Stromal cell of bone marrow (primary cell): ENCODE measurements around the gene CDCA7L.

Experiments
- DNase-seq: peaks from one replicate; pipeline ENCODE4 v3.0.0-alpha.2; 2012; ENCODE audit warnings: low read depth

CDCA7L gene, protein sequence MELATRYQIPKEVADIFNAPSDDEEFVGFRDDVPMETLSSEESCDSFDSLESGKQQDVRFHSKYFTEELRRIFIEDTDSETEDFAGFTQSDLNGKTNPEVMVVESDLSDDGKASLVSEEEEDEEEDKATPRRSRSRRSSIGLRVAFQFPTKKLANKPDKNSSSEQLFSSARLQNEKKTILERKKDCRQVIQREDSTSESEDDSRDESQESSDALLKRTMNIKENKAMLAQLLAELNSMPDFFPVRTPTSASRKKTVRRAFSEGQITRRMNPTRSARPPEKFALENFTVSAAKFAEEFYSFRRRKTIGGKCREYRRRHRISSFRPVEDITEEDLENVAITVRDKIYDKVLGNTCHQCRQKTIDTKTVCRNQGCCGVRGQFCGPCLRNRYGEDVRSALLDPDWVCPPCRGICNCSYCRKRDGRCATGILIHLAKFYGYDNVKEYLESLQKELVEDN

DNA sequence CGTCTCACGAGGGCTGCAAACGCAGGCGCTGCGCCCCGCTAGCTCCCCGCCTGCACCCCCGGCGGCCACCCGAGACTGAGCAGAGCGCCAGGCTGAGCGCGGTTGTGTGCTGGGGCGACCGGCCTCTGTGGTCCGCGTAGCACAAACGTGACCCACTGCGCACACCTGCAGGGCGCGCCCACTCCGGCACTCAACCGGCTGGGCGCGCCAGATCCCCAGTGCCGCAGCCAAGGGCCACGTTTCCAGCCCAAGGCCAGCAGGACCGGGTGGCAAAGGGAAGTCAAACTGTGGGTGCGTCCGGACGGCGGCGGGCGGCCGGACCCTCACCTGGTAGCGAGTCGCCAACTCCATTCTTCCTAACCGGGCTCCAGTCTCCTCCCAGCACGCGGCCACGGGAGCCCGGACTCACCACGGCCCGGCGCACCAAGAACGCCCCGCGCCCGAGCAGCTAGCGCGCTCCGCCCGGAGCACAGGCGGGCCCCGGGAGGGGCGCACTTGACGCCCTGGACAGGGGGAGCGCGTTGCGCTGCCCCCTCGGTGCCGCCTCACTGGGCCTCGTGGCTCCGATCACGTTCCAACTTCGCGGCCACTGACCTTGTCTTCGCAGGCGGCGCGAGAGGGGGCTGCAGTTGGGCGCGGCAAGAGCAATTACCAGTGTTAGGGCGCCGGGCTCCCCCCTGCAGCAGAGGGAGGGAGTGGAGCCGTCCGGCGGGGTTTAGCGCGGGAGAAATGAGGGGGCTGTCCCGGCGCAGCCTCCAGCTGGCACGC lies at the start of gene CDCA7L:
Gene CDCA7L (minus strand): TSS at position 446 of the 768 bp plus-strand sequence. CDS start 95 bp downstream, at position 351.
- peak; percentile 43 for DNase-seq

DNA sequence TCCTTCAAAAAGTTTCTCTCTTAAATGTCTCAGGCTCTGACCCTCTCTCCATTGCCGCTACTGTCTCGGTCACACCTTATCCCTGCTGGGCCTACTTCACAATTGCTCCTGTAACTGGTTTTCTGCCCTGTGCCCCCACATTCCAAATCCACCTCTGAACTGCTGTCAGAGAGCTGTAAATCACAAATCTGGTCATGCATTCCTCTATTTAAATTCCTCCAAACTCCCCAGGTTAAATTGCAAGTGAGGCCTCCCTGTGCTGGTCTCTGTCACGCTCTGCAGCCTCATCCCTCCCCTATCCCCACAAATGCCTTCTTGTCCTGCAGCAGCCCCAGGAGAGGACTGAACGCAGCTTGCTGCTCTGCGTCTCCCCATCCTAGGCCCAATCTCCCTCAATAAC lies 40.4 kb upstream of the CDCA7L start:
- no peak for DNase-seq

DNA sequence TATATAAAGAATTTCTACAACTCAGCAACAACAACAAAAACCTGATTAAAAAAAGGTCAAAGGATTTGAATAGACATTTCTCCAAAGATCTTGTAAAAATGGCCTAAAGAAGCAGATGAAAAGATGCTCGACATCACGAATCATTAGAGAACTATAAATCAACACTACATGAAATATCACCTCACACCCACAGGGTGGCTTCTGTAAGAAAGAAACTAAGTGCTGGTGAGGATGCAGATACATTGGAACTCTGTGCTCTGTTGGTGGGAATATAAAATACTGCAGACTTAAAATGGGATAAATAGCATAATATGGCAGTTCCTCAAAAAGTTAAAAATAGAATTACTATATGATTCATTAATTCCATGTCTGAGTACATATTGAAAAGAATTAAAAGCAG lies 38.3 kb upstream of the CDCA7L start:
- DNase-seq: no peak

DNA sequence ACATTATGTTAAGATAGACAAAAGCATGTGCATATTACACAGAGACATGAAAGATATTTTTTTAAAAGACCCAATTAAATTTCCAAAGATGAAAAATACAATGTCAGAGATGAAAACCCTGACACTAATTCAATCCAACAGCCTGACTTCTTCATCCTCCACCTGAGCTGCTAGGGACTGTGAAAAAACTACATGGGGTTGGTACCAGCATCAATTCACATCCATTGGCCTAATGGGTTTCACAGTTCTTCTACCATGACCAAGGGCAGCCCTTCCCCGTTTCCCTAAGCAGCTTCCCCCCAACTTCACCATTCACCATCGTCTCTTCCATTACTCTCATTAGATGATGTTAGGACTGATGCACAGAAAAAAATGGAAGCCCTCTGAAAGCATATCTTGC lies 37.4 kb upstream of the CDCA7L start:
- DNase-seq: no peak

DNA sequence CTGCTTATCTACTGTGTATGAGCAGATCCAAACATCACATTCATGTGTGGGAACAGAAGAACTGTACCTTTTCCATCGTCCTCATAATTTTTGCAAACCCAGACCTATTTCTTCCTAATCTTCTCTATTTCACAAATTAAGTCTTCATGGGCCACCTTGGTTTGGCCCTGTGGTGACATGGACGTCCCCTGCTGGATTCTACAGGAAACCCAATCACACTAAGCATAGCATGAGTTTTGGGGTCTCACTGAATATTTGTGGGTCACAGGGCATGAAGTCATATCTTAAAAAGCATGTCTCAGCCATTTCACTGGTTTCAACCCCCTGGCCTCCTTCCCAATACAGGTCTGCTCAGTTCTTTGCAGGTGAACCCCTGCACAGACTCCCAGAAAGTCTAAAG lies 35.8 kb upstream of the CDCA7L start:
- DNase-seq: no peak

DNA sequence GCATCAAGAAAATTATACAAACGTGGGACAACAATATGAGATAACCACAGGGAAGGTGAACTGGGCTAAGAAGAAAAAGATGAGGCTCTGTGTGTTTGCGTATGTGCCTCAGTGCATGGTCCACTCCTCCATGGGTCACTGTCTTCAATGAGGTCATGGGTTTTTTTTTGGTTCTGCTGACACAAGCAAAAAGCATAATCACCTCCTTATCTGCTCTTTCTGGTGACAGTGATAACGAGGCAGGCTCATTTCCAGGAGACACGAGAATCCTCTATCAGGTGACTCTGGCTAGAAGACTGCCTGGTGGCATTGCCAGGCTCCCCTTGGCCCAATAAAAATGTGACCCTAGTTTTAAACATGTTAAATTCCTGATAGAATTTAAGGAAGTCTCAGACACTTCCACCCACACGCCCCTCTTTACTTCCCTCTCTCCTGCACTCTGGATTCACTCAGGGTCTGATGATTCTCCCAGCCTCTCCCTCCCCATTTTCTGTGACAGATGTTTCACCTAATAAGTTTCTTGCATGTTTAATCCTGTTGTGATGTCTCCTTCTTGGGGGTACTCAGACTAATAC lies 35.3 kb upstream of the CDCA7L start:
- DNase-seq: no peak

DNA sequence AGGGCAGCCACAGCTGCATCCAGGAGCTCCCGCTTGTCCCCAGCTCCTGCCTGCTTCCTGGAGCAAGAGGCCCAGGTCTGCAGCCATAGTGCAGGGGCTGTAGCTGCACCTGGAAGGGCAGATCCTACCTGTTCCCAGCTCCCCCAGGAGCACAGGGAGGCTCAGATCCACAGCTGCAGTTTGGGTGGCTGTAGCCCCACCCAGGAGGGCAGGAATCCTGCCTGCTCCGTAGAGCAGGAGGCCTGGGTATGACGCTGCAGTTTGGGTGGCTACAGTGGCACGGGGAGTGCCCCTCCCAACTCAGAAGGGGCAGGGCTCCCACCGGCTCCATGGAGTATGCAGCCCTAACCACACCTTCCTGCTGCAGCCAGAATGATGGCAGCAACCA lies 26.7 kb upstream of the CDCA7L start:
- DNase-seq: no peak

DNA sequence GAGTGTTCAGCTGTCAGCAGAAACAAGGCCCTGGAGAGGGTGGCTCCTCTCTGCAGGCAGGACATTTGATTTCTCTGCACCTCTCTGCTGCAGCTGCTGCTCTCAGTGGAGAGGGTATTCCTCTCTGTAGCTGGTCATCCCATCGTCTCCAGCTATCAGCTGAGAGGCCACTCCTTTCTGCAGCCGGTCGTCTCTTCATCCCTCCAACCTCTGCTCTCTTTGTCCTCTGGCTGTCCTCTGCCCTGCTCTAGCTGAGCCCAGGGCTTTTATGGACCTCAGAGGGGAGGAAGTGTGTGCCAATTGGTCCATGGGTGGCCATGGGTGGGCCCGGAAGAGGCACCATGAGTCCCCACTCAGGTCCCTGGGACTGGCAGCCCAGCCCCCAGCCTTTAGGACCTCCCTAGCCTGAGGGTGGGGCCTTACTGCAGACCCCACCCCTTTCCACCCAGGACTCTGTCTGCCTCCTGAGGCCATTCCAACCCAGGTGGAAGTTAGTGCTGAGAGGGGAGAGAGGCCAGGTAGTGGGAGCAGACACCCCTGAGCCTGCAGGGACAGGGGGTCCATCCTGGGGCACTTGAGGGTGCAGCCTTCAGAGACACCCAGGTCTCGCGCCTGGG lies 26.2 kb upstream of the CDCA7L start:
- no peak for DNase-seq

DNA sequence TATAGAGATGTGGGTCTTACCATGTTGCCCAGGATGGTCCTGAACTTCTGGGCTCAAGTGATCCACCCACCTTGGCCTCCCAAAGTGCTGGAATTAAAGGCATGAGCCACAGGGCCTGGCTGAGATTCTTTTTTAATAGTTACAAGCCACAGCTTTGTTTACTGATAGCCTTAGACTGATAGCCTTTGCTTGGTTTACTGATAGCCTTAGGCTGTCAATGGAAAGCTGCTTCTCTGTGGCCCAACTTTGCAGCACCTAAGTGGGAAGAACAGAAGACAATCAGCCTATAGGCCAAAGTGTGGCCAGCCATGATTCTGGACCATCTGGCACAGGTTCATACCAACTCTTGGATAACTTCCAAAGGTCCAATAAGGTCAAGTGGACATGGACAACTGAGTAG lies 24.1 kb upstream of the CDCA7L start:
- DNase-seq: no peak

DNA sequence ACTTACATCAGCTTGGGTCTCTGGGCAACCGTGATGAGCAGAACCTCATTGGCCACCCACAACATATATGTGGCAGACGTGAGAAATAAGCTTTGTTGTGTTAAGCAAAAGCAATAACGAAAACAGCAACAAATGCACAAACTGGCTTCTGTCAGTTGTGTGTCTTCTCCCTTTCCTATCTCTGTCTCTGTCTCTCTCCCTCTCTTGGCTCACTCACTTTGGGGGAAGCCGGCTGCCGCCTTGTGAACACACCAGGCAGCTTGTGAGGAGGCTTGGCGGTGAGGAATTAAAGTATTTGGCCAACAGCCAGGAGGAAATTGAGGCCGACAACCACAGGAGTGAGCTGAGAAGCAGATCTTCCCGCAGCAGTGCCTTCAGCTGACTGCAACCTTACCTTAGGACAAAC lies 21.9 kb upstream of the CDCA7L start:
- DNase-seq: no peak

DNA sequence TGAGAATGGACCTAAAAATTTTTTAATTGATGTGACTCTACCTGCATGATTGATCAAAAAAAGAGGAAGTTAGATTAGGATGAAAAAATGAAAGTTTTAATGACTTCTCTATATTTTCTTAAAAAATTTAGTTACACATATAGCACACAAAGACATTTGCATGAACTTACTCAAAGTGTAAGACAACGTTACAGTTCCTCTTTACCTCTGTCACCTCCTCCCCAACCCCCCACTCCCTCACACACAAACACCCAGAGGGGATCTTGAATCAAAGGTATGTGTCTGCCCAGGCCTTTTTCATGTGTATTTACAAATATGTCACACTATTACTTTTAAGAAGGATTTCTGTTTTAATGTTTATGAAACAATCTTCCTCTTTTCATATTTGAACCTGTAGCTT lies 20.6 kb upstream of the CDCA7L start:
- no peak for DNase-seq

DNA sequence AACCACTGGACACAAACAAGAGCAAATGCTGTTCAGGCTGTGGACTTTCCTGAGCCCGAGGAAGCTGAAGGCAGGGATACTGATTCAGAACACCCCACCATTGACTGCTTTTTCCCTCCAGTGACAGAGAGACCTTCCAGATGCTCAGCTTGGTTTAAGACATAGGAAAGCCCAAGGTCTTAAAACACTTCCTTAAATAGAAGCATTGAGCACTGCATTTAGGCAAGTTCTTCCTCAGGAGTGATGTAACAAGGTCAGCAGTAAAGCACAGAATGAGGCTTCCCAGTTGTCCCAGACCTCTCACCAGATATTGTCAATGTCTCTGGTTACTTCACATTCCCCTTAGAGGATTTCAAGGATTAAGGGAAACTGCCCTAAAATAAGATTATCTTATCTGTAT lies 19.6 kb upstream of the CDCA7L start:
- DNase-seq: no peak

DNA sequence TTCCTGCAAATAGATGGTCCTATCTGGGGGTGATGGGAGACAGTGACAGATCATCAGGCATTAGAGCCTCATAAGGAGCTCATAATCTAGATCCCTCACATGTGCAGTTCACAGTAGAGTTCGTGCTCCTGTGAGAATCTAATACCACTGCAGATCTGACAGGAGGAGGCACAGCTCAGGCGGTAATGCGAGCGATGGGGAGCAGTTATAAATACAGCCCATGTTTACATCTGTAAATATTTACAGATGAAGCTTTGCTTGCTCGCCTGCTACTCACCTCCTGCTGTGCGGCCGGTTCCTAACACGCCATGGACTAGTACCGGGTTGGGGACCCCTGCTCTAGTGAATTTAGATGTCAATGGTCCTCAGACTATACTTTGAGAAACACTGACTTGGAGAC lies 17.0 kb upstream of the CDCA7L start:
- no peak for DNase-seq

DNA sequence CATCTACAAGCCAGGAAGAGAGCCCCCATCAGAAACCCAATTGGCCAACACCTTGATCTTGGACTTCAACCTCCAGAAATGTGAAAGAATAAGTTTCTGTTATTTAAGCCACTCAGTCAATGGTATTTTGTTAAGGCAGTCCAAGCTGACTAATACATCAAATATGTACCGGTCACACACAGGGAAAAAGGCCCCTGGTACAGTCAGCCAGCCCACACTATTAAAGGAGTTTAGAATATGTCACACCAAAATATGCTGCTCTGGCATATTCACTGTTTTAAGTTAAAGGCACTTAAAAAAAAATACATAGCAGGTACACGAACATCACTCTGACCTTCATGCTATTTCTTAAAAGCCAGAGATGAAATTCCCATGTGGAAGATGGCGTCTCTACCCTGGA lies 15.2 kb upstream of the CDCA7L start:
- peak; percentile 47 for DNase-seq

DNA sequence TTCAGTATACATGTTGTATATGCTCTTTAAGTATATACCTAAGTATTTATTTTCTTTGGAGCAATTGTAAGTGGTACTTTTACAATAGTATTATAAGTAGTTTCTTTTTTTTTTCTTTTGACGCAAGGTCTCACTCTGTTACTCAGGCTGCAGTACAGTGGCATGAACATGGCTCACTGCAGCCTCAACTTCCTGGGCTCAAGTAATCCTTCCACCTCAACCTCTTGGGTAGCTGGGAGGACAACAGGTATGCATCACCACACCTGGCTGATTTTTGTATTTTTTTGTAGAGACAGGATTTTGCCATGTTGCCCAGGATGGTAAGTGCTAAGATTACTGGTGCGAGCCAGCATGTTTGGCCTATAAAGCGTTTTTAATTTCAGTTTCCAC lies 13.7 kb upstream of the CDCA7L start:
- no peak for DNase-seq

DNA sequence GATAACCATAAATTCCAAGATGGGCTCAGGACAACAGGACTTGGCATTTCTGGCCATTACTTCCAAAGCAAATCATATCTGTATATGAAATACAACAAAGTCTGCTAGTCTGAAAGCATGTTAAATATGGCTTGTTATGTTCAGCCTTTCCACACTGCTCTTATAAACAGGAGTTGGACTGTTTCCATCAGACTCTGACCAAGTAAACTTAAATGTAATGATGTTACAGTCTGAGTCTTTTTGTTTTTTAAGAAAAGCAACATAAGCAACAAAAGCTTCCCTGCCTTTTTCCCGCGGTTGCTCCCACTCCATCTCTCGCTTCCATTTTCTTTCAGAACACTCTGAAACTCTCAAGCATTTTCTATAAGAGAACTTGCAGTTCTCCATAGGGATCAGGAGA lies 8.1 kb upstream of the CDCA7L start:
- DNase-seq: no peak

DNA sequence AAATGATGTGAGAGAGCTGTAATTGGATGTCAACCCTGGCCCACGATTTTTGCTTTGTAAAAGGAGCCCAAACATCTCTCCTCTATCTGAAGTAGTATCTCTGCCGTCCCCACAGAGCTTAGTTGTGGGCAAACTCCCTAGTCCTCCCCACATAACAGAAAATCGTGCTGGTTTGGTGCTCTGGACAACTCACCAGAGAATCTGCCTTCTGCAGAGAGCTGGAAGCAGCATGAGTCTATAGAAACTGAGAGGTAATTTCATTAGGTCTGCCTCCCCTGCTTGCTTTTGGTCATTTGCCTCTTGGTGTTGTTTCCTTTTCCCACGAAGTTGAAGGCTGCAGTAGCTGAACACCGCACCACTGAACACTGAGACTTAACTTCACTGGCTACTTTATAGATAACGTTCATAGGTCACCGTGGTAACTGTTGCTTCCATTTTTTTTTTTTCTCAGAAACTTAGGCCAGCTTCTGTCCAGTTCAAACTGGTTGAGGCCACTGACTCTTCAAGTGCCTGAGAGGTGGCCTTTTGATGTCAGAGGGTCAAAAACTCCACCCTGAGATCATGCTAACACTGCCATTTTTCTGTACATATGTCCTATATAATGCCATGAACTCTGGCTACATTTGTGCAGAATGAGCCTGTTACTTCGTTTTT lies 3.3 kb upstream of the CDCA7L start:
- no peak for DNase-seq

DNA sequence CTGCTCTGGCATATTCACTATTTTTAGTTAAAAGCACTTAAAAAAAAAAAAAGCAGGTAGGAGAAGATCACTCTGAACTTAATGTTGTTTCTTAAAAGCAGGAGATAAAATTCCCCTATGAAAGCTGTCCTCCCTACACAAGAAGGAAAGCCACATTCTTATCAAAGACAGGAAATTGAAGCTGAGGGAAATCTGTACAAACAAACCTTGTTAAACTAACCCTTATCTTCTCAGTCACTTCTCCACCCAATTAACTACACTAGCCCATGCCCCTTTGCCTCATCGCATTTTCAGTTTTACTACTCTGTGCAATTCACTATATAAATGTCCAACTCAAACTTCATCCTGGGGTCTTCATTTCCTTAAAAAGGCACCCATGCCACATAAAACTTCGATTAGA lies 2.7 kb upstream of the CDCA7L start:
- DNase-seq: no peak

DNA sequence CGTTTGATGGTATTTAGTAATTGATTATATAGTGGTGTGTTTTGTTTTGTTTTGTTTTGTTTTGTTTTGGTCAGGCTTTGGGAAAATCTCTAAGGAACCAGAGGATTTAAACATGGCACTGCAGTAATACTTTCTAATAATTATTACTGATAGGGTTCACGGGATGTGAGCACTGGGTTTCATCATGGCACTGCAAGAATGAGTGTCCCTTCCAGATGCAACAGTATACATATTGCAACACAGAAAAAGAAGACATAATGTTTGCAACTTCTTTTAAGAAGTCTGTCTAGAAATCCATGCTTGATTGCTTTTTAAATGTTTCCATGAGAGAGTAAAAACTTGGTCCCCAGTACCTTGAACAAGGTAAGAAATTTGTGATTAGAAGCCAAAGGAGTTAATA lies 2.2 kb upstream of the CDCA7L start:
- DNase-seq: no peak

DNA sequence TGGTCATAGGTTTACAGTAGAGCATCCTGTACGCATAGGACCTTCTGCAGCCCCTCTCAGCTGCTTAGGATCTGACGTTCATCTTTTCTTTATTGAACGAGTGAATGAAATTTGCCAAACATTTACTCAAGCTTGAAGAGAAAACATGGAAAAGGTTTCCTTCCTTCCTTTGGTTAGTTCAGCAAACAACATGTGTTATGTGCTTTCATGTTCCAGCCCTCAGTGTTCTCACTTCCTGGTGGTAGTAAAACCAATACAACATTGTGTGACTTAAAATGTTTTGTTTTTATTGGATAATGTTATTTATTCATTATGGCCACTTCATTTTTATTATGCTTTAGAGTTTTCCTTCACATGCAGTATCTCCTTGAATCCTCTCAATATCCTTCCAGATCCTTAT lies 1.4 kb upstream of the CDCA7L start:
- DNase-seq: no peak

DNA sequence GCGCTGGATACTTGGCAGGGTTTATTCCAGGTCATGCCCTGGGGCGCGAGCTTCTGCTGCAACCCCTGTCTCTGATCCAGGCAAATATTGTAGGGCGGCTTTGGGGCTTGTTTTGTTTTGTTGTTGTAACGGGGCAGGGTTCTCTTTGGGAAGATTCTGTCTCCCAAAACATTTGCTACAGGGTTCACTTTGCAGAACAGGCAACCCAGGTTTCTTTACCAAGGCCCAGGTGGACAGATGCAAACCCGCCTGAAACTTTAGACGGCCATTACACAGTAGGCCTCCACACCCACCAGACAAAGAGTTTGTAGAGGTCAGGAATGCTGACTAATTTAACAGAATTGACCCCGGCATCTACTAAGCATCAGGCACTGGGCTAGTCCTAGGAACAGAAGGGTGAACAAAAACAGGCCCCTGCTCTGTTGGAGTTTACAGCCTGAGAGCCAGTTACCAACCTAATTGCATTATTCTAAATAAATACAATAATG lies 567 bp upstream of the CDCA7L start:
- no peak for DNase-seq
